Ascending aorta (tissue), 2 donors: ENCODE measurements around the gene UBASH3A. TPM values are rescaled to one million over a fixed set of nuclear protein-coding genes. Genes with fewer than 3 reads are reported as not detected.
A peak's percentile ranks its signal among the peaks of the same experiment; 100 is the strongest.

Source experiments
- DNase-seq, 2 donors: peaks; one replicate each; pipeline ENCODE4 v3.0.0-alpha.2; 2019; ENCODE audit warnings: low spot score in 2 of 2
- H3K27ac ChIP-seq, 2 donors: fragments of 200-600 bp; sonication (generic); one replicate each; pipeline ENCODE4 v1.5.1; 2016 to 2017; ENCODE audit warnings: mild to moderate bottlenecking in 1 of 2
- H3K27me3 ChIP-seq: fragments of 200-600 bp; sonication (generic); one replicate; pipeline ENCODE4 v1.5.1; 2017
- H3K36me3 ChIP-seq, 2 donors: fragments of 200-600 bp; sonication (generic); one replicate each; pipeline ENCODE4 v1.5.1; 2016
- H3K4me1 ChIP-seq, 2 donors: fragments of 200-600 bp; sonication (generic); one replicate each; pipeline ENCODE4 v1.5.1; 2016 to 2017; ENCODE audit warnings: mild to moderate bottlenecking in 1 of 2
- H3K4me3 ChIP-seq, 2 donors: fragments of 200-600 bp; sonication (generic); one replicate each; pipeline ENCODE4 v1.5.1; 2016 to 2017; ENCODE audit warnings: mild to moderate bottlenecking in 1 of 2
- H3K9me3 ChIP-seq, 2 donors: fragments of 200-600 bp; sonication (generic); one replicate each; pipeline ENCODE4 v1.5.1; 2016
- CTCF ChIP-seq, 3 experiments: fragments of 200-600 bp in 2 of 3; fragments of 450-650 bp in 1 of 3; sonication (generic) in 2 of 3; IDR thresholded peaks; one replicate each; pipeline ENCODE4 v1.5.1; 2016 to 2019; ENCODE audit warnings: antibody characterized with exemption in 3 of 3, mild to moderate bottlenecking in 1 of 3, moderate library complexity in 1 of 3
- intact Hi-C: fragments of 100-400 bp; cut with DNase I; formaldehyde crosslinking; loops from one replicate; pipeline ENCODE4 v1.15.1; 2023
- total RNA-seq: library from RNA; depleted of rRNA; stranded (reverse); fragments of >200 nt; gene quantifications from one replicate; pipeline ENCODE4 v1.1.0, GENCODE V29; 2016

Gene UBASH3A
- total RNA-seq, 1 donor from 2014 or later: 0.75 TPM

- Histone ChIP-seq H3K36me3 (no peaks in the 10 kb centered on the region), H3K4me3 (no peak overlapping the region), H3K27me3 (no peaks in the 10 kb centered on the region), H3K27ac (no peak overlapping the region), H3K9me3 (no peaks in the 10 kb centered on the region), H3K4me1 (no peaks in the 10 kb centered on the region)
- DNase-seq: peak in 1 of 2 donors; percentile 41
- intact Hi-C loops: no loop called here
- TF ChIP-seq CTCF (IDR thresholded peaks at IDR 0.05): no peak
These were observed 81.3 kb downstream of the UBASH3A start for GRCh38 chr21:42484966-42485365.

GRCh38 chr21:42486072-42486471, 82.4 kb downstream of the UBASH3A start:
- no peaks in the 10 kb centered on the region for H3K36me3 ChIP-seq
- H3K4me1 ChIP-seq: no peaks in the 10 kb centered on the region
- no peaks in the 10 kb centered on the region for H3K9me3 ChIP-seq
- intact Hi-C loops: no loop called here
- no peak for DNase-seq
- no peak for TF ChIP-seq CTCF (IDR thresholded peaks at IDR 0.05)
- no peak overlapping the region for H3K4me3 ChIP-seq
- no peaks in the 10 kb centered on the region for H3K27me3 ChIP-seq
- no peak overlapping the region for H3K27ac ChIP-seq

GRCh38 chr21:42486531-42486930, 82.8 kb downstream of the UBASH3A start:
- intact Hi-C loops: no loop called here
- no peaks in the 10 kb centered on the region for H3K27me3 ChIP-seq
- H3K36me3 ChIP-seq: no peaks in the 10 kb centered on the region
- DNase-seq: peak in 1 of 2 donors; percentile 28
- no peak overlapping the region for H3K4me3 ChIP-seq
- no peak overlapping the region for H3K27ac ChIP-seq
- H3K4me1 ChIP-seq: no peaks in the 10 kb centered on the region
- no peaks in the 10 kb centered on the region for H3K9me3 ChIP-seq
- TF ChIP-seq CTCF (IDR thresholded peaks at IDR 0.05): no peak

GRCh38 chr21:42489006-42489563, 85.4 kb downstream of the UBASH3A start:
- Histone ChIP-seq H3K27me3 (no peaks in the 10 kb centered on the region), H3K4me3 (no peak overlapping the region), H3K36me3 (no peaks in the 10 kb centered on the region), H3K27ac (no peak overlapping the region), H3K4me1 (no peaks in the 10 kb centered on the region), H3K9me3 (no peaks in the 10 kb centered on the region)
- DNase-seq: peak in 1 of 2 donors; percentile 42
- TF ChIP-seq CTCF (IDR thresholded peaks at IDR 0.05): no peak
- intact Hi-C loops: no loop called here

- Histone ChIP-seq H3K9me3 (no peaks in the 10 kb centered on the region), H3K4me1 (no peaks in the 10 kb centered on the region), H3K27me3 (no peaks in the 10 kb centered on the region), H3K4me3 (no peak overlapping the region), H3K27ac (no peak overlapping the region), H3K36me3 (no peaks in the 10 kb centered on the region)
- intact Hi-C loops: loop anchor here (10.0 kb wide), 3 partner anchors 395 to 1325 kb away; partner anchors contain the start of genes BACE2 and MX1
- TF ChIP-seq CTCF (IDR thresholded peaks at IDR 0.05): no peak
- peak in 1 of 2 donors; percentile 33 for DNase-seq
These were observed 86.3 kb downstream of the UBASH3A start for GRCh38 chr21:42489991-42490390.

- H3K4me3 ChIP-seq: no peak overlapping the region
- no peak for TF ChIP-seq CTCF (IDR thresholded peaks at IDR 0.05)
- H3K36me3 ChIP-seq: no peaks in the 10 kb centered on the region
- H3K27ac ChIP-seq: no peak overlapping the region
- intact Hi-C loops: loop anchor here (10.0 kb wide), 3 partner anchors 394 to 1326 kb away; partner anchors contain the start of genes BACE2 and MX1
- no peaks in the 10 kb centered on the region for H3K9me3 ChIP-seq
- H3K27me3 ChIP-seq: no peaks in the 10 kb centered on the region
- peak in 1 of 2 donors; percentile 30 for DNase-seq
- H3K4me1 ChIP-seq: no peaks in the 10 kb centered on the region
These were observed 87.0 kb downstream of the UBASH3A start for GRCh38 chr21:42490720-42491119.
